SK-N-MC (cell line): Measurements from ENCODE around the gene OR8D2.

Experiments used
- DNase-seq: peaks from one replicate; pipeline ENCODE4 v3.0.0-alpha.2; 2011; ENCODE audit warnings: low read depth, low spot score
- H3K27ac ChIP-seq: fragments of 200-600 bp; sonication (generic); 2 replicates; pipeline ENCODE4 v1.5.1; 2016; ENCODE audit warnings: mixed run types
- H3K36me3 ChIP-seq: fragments of 200-600 bp; sonication (generic); 2 replicates; pipeline ENCODE4 v1.6.1; 2017; ENCODE audit warnings: antibody characterized with exemption, low read length, mixed read lengths; ENCODE audit not compliant: insufficient read depth
- H3K4me3 ChIP-seq: fragments of 200-600 bp; sonication (generic); 2 replicates; pipeline ENCODE4 v1.5.1; 2016
- H3K9ac ChIP-seq: fragments of 200-600 bp; sonication (generic); 2 replicates; pipeline ENCODE4 v1.8.0; 2017; ENCODE audit warnings: mixed run types, mixed read lengths; ENCODE audit not compliant: insufficient read length
- H3K9me3 ChIP-seq: fragments of 200-600 bp; sonication (generic); 2 replicates; pipeline ENCODE4 v1.6.1; 2017; ENCODE audit warnings: low read depth, mild to moderate bottlenecking, antibody characterized with exemption, low read length, moderate library complexity, mixed read lengths
- EZH2 ChIP-seq: fragments of 200-600 bp; sonication (generic); IDR thresholded peaks from one replicate; pipeline ENCODE4 v1.6.1; 2017; ENCODE audit warnings: antibody characterized with exemption
- FOXP2 ChIP-seq: optimal IDR thresholded peaks from 2 replicates; pipeline ENCODE3; 2011; ENCODE audit warnings: mild to moderate bottlenecking, moderate library complexity; ENCODE audit not compliant: insufficient read depth; ENCODE audit errors: extremely low read length, control extremely low read depth
- POLR2AphosphoS5 ChIP-seq: IDR thresholded peaks from 2 replicates; pipeline ENCODE4 v1.6.1; 2012; ENCODE audit warnings: mild to moderate bottlenecking, low read depth, low read length, borderline replicate concordance

The OR8D2 gene, protein sequence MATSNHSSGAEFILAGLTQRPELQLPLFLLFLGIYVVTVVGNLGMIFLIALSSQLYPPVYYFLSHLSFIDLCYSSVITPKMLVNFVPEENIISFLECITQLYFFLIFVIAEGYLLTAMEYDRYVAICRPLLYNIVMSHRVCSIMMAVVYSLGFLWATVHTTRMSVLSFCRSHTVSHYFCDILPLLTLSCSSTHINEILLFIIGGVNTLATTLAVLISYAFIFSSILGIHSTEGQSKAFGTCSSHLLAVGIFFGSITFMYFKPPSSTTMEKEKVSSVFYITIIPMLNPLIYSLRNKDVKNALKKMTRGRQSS

DNA sequence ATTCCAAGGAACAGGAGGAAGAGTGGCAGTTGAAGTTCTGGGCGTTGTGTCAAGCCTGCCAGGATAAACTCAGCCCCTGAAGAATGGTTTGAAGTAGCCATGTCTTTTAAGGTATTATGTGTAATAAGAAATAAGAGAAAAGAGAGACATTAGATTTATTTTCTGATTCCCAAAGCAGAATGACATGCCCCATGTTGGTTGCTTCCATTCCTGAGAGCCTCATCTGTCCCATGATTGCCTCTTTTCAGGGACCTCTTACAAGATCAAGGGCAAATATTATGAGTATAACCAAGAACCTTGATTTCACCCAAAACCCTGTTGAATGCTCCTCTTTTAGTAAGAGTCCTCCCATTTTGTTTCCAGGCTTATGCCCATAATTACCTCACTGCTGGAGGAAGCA, at the start of gene OR8D2:
Gene OR8D2, minus strand, starts transcription at position 101 of the 400 bp plus-strand sequence. Its CDS starts 0 bp downstream, at position 101.
- no peak for TF ChIP-seq POLR2AphosphoS5
- TF ChIP-seq EZH2, result no peak
- no peak for TF ChIP-seq FOXP2
- Histone ChIP-seq H3K9ac (no peak within 1 kb of the TSS), H3K36me3 (no peaks in the 10 kb centered on the region), H3K9me3 (no peaks in the 10 kb centered on the region), H3K27ac (no peak within 1 kb of the TSS), H3K4me3 (no peak within 1 kb of the TSS)
- DNase-seq, result no peak

GRCh38 chr11:124359566-124359965, 39.6 kb upstream of the OR8D2 start:
- Histone ChIP-seq H3K27ac (no peak overlapping the region), H3K4me3 (no peak overlapping the region), H3K9ac (no peak overlapping the region), H3K36me3 (no peaks in the 10 kb centered on the region), H3K9me3 (no peaks in the 10 kb centered on the region)
- TF ChIP-seq FOXP2 (no peak), EZH2 (no peak), POLR2AphosphoS5 (no peak)
- no peak for DNase-seq

DNA sequence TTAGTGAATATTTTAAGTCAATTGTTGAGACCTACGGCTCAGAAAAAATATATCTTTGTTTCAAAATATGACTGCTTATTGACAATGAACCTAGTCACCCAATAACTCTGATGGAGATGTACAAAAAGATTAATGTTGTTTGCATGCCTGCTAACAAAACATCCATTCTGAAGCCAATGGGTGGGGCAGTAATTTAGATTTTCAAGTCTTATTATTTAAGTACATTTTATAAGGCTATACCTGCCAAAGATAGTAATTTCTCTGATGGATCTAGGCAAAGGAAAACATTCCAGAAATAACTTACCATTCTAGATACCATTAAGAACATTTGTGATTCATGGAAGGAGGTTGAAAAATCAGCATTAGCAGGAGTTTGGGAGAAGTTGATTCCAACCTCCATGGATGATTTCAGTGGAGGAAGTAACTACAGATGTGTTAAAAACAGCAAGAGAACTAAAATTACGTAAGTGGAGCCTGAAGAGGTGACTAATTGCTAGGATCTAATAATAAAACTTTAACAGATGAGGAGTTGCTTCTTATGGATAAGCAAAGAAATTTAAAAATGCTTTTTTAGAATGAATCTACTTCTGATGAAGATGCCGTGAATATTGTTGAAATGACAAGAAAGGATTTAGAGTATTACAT, 26.4 kb upstream of the OR8D2 start:
- no peak for DNase-seq
- H3K9ac ChIP-seq, result no peak overlapping the region
- H3K36me3 ChIP-seq, result no peaks in the 10 kb centered on the region
- no peak overlapping the region for H3K27ac ChIP-seq
- no peaks in the 10 kb centered on the region for H3K9me3 ChIP-seq
- H3K4me3 ChIP-seq, result no peak overlapping the region
- TF ChIP-seq POLR2AphosphoS5 (no peak), EZH2 (no peak), FOXP2 (no peak)

DNA sequence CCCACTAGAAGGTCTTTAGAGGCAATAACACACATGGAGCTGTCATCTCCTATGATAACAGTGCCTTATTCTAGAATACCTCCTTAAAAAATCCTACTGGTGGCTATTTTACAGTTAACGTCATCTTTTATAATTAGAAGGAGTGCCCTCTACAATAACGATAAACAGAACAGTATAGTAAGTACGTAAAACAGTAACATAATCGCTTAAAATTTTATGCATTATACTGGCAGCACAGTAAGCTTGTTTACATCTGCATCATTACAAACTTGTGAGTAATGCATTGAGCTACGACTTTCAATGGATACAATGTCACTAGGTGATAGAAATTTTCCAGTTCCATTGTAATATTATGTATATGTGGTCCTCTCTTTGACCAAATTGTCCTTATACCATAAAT, 24.3 kb upstream of the OR8D2 start:
- Histone ChIP-seq H3K4me3 (no peak overlapping the region), H3K9ac (no peak overlapping the region), H3K9me3 (no peaks in the 10 kb centered on the region), H3K27ac (no peak overlapping the region), H3K36me3 (no peaks in the 10 kb centered on the region)
- TF ChIP-seq EZH2 (no peak), FOXP2 (no peak), POLR2AphosphoS5 (no peak)
- DNase-seq, result no peak

- DNase-seq, result no peak
- no peaks in the 10 kb centered on the region for H3K36me3 ChIP-seq
- H3K9me3 ChIP-seq, result no peaks in the 10 kb centered on the region
- H3K9ac ChIP-seq, result no peak overlapping the region
- no peak overlapping the region for H3K4me3 ChIP-seq
- TF ChIP-seq EZH2 (no peak), FOXP2 (no peak)
- H3K27ac ChIP-seq, result no peak overlapping the region
Observed at GRCh38 chr11:124340142-124340447, 20.1 kb upstream of the OR8D2 start.

DNA sequence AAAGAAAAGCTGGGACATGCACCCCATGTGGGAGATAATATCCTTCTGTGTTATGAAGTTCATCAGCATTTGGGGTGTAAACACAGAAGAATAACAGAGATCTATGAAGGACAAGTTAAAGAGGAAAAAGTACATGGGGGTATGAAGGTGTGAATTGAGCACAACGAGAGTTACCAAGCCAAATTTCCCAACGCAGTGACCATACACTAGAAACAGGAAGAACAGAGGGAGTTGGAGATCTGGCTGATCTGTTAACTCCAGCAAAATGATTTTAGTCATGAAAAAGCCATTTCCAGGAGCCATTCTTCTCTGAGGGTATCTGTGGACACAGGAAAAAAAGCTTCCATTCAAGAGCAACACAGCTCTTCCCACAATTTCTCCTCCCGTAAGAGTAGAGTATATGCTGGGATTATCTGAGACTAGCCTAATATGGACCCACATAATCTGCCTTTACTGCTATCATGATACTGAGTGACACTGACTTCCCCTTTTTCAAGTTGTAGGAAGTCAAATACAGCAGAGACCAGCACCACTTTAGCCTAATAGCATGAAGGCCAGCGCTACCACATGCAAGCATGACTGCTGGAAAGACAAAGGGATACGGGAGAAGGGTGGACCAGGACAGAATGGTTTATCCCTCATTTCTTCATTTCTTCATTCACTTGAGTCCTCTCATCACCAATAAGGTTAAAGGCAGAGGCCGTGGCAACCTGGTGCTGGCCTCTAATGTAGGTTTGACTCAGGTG, 19.6 kb upstream of the OR8D2 start:
- Histone ChIP-seq H3K36me3 (no peaks in the 10 kb centered on the region), H3K9ac (no peak overlapping the region), H3K4me3 (no peak overlapping the region), H3K9me3 (no peaks in the 10 kb centered on the region), H3K27ac (no peak overlapping the region)
- TF ChIP-seq EZH2 (no peak), POLR2AphosphoS5 (no peak), FOXP2 (no peak)
- no peak for DNase-seq

GRCh38 chr11:124331873-124332272, 11.9 kb upstream of the OR8D2 start:
- no peak overlapping the region for H3K9ac ChIP-seq
- TF ChIP-seq POLR2AphosphoS5 (no peak), EZH2 (no peak), FOXP2 (no peak)
- no peak overlapping the region for H3K27ac ChIP-seq
- no peaks in the 10 kb centered on the region for H3K36me3 ChIP-seq
- no peaks in the 10 kb centered on the region for H3K9me3 ChIP-seq
- no peak overlapping the region for H3K4me3 ChIP-seq
- no peak for DNase-seq

- no peak for DNase-seq
- no peak overlapping the region for H3K4me3 ChIP-seq
Observed at GRCh38 chr11:124329787-124330478, 9.9 kb upstream of the OR8D2 start.

More at GRCh38 chr11:124329787-124330478, 9.9 kb upstream of the OR8D2 start:
- no peaks in the 10 kb centered on the region for H3K36me3 ChIP-seq
- no peak for TF ChIP-seq FOXP2
- no peak for TF ChIP-seq EZH2
- no peak for TF ChIP-seq POLR2AphosphoS5
- H3K9me3 ChIP-seq, result no peaks in the 10 kb centered on the region
- no peak overlapping the region for H3K27ac ChIP-seq
- H3K9ac ChIP-seq, result no peak overlapping the region
